HG02678 (cell line): Measurements from ENCODE around the gene THBS3.
"Not testable (repeated sequence)": the region's sequence is repeated elsewhere in the genome, so short reads cannot be mapped to it uniquely, and the experiment has no call there.

Source experiments
- ATAC-seq: cut with Tn5 transposase; IDR thresholded peaks from one replicate; pipeline ENCODE4 v1.9.1; 2021; ENCODE audit warnings: mild to moderate bottlenecking, moderate library complexity; ENCODE audit not compliant: unreplicated experiment

The THBS3 gene

GRCh38 chr1:155191904-155192303 is 15.8 kb downstream of the THBS3 start:
- ATAC-seq = no peak

- not testable (repeated sequence) for ATAC-seq
These were observed 17.8 kb downstream of the THBS3 start for GRCh38 chr1:155189926-155190325.

- no peak for ATAC-seq
These were observed 19.4 kb downstream of the THBS3 start for GRCh38 chr1:155188268-155188667.

GRCh38 chr1:155187456-155187891 is 20.2 kb downstream of the THBS3 start:
- ATAC-seq = no peak

- ATAC-seq = no peak
These were observed 20.8 kb downstream of the THBS3 start for GRCh38 chr1:155186794-155187455.

- no peak for ATAC-seq
These were observed 21.5 kb downstream of the THBS3 start for GRCh38 chr1:155186067-155186793.

- ATAC-seq = peak; percentile 18
These were observed 22.0 kb downstream of the THBS3 start for GRCh38 chr1:155185783-155186066.

- peak; percentile 80 for ATAC-seq
These were observed 22.6 kb downstream of the THBS3 start for GRCh38 chr1:155184835-155185782.

GRCh38 chr1:155184351-155184811 is 23.3 kb downstream of the THBS3 start:
- no peak for ATAC-seq

- no peak for ATAC-seq
These were observed 23.9 kb downstream of the THBS3 start for GRCh38 chr1:155183775-155184221.

GRCh38 chr1:155182052-155182550 is 25.6 kb downstream of the THBS3 start:
- no peak for ATAC-seq

GRCh38 chr1:155181371-155182051 is 26.2 kb downstream of the THBS3 start:
- no peak for ATAC-seq

- ATAC-seq = no peak
These were observed 28.3 kb downstream of the THBS3 start for GRCh38 chr1:155179112-155180031.

- no peak for ATAC-seq
These were observed 29.1 kb downstream of the THBS3 start for GRCh38 chr1:155178441-155179111.

GRCh38 chr1:155177918-155178281 is 29.8 kb downstream of the THBS3 start:
- no peak for ATAC-seq

- ATAC-seq = no peak
These were observed 30.3 kb downstream of the THBS3 start for GRCh38 chr1:155177192-155177917.

GRCh38 chr1:155176544-155177071 is 31.1 kb downstream of the THBS3 start:
- ATAC-seq = no peak

GRCh38 chr1:155175927-155176371 is 31.7 kb downstream of the THBS3 start:
- ATAC-seq = no peak
